ENCODE measurements around the gene CLCN2.
A peak's percentile ranks its signal among the peaks of the same experiment; 100 is the strongest.

CLCN2 gene

GRCh38 chr3:184325715-184326369 is 35.6 kb downstream of the CLCN2 start:
- DNase-seq (ENCODE audit: low read depth, low spot score): no peak

- DNase-seq (ENCODE audit: low read depth, low spot score): no peak
Observed at GRCh38 chr3:184325269-184325668, 36.1 kb downstream of the CLCN2 start.

GRCh38 chr3:184323696-184324095 is 37.7 kb downstream of the CLCN2 start:
- no peak for DNase-seq (ENCODE audit: low read depth, low spot score)

- DNase-seq (ENCODE audit: low read depth, low spot score): no peak
Observed at GRCh38 chr3:184322731-184323487, 38.5 kb downstream of the CLCN2 start.

- DNase-seq (ENCODE audit: low read depth, low spot score): no peak
Observed at GRCh38 chr3:184321666-184322065, 39.7 kb downstream of the CLCN2 start.

GRCh38 chr3:184320104-184320445 is 41.3 kb downstream of the CLCN2 start:
- no peak for DNase-seq (ENCODE audit: low read depth, low spot score)

- DNase-seq (ENCODE audit: low read depth, low spot score): no peak
Observed at GRCh38 chr3:184317201-184317600, 44.2 kb downstream of the CLCN2 start.

GRCh38 chr3:184316792-184317191 is 44.6 kb downstream of the CLCN2 start:
- no peak for DNase-seq (ENCODE audit: low read depth, low spot score)

GRCh38 chr3:184315871-184316661 is 45.3 kb downstream of the CLCN2 start:
- no peak for DNase-seq (ENCODE audit: low read depth, low spot score)

- no peak for DNase-seq (ENCODE audit: low read depth, low spot score)
Observed at GRCh38 chr3:184315543-184315867, 45.9 kb downstream of the CLCN2 start.

- DNase-seq (ENCODE audit: low read depth, low spot score): no peak
Observed at GRCh38 chr3:184314700-184315542, 46.5 kb downstream of the CLCN2 start.

GRCh38 chr3:184314363-184314699 is 47.1 kb downstream of the CLCN2 start, which contains the start of gene EIF4G1:
Gene EIF4G1, plus strand, starts transcription at chr3:184314606. Its CDS starts 1,191 bp downstream, at chr3:184315797.
- DNase-seq (ENCODE audit: low read depth, low spot score): peak; percentile 85

GRCh38 chr3:184311633-184312032 is 49.8 kb downstream of the CLCN2 start:
- no peak for DNase-seq (ENCODE audit: low read depth, low spot score)

GRCh38 chr3:184308744-184309143 is 52.7 kb downstream of the CLCN2 start:
- DNase-seq (ENCODE audit: low read depth, low spot score): no peak

- DNase-seq (ENCODE audit: low read depth, low spot score): no peak
Observed at GRCh38 chr3:184307915-184308314, 53.5 kb downstream of the CLCN2 start.

- no peak for DNase-seq (ENCODE audit: low read depth, low spot score)
Observed at GRCh38 chr3:184306341-184306972, 54.9 kb downstream of the CLCN2 start.

- no peak for DNase-seq (ENCODE audit: low read depth, low spot score)
Observed at GRCh38 chr3:184305577-184305976, 55.8 kb downstream of the CLCN2 start.

- DNase-seq (ENCODE audit: low read depth, low spot score): no peak
Observed at GRCh38 chr3:184300378-184300720, 61.1 kb downstream of the CLCN2 start.

GRCh38 chr3:184299488-184300377 is 61.7 kb downstream of the CLCN2 start:
- no peak for DNase-seq (ENCODE audit: low read depth, low spot score)

GRCh38 chr3:184298759-184299487 is 62.5 kb downstream of the CLCN2 start, which contains the start of gene PSMD2:
Gene PSMD2, plus strand, starts transcription at chr3:184299241. Its CDS starts 26 bp downstream, at chr3:184299267.
- DNase-seq (ENCODE audit: low read depth, low spot score): peak; percentile 90
